HG03565 (cell line): ENCODE measurements around the gene PER2.
"Not testable (repeated sequence)": the region's sequence is repeated elsewhere in the genome, so short reads cannot be mapped to it uniquely, and the experiment has no call there.

Experiments used
- ATAC-seq: cut with Tn5 transposase; IDR thresholded peaks from one replicate; pipeline ENCODE4 v1.9.1; 2021; ENCODE audit warnings: mild to moderate bottlenecking, moderate library complexity; ENCODE audit not compliant: unreplicated experiment

Gene PER2

DNA sequence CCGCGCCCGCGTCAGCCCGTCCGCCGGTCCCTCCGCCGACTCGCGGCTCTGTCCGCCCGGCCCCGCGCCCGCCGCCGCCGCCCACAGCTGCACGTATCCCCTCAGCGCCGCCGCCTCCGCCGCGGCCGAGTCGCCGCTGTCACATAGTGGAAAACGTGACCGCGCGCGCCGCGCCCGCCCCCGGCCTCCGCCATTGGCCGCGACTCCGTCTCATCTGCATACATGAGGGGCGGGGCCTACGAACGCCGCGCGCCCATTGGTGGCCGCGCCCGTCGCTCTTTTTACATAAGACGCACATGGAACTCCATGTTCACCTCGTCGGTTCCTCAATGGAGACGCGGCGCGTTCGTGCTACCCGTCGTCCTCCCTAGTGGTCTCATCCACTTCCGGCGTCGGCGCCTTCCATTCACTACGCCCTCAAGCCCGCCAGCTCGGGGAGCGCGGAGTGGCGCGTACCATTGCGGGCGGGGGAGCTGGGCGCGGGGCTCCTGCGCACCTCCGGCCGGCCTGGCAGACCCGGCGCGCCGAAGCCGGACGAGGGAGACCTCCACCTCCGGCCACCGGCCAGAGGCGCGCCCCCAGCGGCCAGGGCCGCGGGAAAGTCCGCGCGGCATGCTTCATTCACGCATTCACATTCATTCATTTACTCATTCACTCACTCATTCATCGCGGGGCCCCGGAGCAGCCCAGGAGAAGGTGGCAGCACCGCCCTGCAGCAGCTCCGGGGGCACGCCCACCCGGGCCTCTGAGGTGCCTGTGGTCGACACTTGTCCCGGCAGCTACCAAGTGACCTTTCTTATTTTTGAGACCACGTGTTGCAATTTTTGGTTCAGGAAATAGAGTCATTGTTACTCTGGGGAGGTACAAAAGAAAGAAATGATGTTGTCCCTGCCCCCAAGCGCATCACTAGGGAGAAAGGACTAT, 502 bp upstream of the PER2 start:
- peak; percentile 87 for ATAC-seq

DNA sequence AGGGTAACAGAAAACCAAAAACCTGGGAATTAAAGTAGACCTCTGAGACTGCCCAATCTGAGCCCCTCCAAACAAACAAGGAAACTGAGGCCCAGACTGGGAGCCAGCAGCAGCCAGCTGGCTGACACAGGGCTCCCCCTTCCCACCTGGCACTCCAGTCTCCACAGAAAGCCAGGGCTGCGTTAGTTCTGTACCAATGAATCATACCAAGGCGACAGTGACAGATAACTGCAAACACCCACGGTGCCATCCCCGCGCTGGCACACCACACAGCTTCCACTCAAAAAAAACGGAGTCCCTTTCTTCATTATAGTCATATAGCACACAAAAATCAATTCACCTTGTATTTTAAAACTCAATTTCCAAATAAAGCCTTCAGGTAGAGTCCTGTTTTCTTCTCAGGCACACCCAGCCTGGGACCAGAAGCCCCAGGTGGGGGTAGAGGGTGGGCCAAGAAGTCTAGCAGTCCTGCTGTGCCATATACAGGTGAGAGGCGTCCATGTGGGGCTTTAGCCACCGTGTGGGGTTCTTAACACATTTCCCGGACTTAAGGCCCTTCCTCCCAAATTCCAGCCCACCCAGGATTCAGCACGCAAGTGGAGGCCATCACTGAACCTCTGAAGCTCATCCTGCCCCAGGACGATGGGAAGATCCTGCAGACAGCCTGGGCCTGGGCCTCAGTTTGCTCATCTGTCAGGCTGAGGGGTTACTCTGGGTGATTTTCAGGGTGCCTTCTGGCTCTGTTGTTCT, 1.2 kb downstream of the PER2 start:
- no peak for ATAC-seq

DNA sequence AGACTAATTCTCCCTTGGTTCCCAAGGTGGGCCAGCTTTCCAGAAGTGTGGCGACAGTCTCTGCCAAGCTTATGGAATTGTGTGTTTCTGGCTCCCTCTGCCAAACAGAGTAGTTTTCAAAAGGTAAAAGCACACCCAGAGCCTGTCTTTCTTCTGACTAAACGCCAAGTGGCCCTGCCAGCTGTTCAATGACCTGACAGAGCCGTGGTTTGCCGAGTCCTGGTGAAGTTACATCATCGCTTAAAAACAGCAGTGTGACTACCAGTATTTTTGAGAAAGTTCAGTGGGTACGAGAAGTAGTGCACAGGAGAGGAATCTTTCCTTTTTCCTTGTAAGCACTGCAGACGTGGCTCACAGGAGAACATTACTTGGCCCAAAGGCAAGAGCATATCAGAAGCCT, 1.9 kb downstream of the PER2 start:
- ATAC-seq, result no peak

DNA sequence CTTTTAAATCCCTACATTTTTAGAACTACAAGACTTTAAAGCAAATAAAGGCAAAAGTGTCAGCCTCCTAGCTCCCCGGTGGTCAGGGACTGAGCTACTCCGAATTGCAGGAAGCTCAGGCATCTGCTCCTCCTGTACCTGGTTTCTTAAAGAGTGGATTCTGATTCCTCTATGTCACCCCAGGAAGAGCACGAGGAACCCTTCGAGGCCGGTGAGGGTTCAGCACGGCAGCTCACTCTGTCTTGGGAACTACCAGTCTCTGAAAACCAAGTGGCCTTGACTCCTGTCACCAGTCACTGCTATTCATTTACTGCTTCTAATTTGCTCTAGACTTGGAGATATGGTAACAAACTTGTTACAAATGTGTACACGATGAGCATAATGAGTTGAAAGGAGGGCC, 2.3 kb downstream of the PER2 start:
- no peak for ATAC-seq

DNA sequence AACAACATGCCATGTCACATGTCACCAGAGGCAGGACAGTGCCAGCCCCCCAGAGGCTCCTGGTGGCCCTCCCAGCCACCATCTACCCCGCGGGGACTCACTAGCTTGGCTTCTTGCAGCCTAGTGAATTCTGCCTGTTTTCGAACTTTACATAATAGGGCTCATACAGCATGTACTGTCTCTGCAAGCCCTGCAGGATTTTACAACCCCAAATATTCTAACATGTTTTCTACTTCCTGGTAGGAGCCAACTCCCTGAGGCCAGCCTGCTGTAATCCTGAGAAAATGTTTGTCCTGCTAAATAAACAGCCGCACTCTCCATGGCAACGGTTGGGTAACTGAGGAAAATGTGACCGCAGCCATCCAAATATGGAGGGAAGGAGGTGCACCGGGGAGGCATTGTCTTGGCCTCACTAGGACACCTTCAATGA, 2.7 kb downstream of the PER2 start:
- no peak for ATAC-seq

DNA sequence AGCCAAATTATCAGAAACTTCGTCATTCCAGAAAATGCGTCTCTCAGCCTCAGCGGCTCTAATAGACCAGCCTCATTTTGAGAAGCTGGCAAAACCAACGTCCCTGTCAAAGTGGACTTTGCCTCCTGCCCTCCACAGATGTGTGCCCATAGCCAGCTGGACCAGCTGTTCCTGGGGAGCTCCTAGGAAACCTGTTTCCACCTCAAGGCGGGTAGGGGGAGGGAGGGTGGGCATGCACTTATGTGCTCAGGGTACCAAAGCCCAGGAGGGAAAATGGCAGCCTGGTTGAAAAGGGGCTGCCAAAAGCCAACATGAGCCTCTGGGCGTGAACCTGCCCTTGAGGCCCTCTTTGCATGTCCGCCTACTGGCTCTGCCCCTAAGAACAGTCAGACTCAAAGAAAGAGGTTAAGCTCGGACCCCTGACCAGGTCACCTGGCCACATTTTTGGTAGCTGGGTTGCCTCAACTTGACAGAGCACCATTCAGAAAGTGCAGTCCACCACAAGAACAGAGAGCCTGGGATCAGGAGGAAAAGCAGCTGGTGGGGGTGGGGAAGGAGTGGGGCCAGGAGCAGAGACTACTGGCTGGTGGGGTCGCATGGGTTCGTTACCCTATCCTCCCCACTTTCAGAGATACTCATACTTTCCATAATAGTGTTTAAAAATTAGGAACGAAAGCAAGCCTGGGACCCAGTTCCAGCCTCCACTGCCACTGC, 3.5 kb downstream of the PER2 start:
- no peak for ATAC-seq

DNA sequence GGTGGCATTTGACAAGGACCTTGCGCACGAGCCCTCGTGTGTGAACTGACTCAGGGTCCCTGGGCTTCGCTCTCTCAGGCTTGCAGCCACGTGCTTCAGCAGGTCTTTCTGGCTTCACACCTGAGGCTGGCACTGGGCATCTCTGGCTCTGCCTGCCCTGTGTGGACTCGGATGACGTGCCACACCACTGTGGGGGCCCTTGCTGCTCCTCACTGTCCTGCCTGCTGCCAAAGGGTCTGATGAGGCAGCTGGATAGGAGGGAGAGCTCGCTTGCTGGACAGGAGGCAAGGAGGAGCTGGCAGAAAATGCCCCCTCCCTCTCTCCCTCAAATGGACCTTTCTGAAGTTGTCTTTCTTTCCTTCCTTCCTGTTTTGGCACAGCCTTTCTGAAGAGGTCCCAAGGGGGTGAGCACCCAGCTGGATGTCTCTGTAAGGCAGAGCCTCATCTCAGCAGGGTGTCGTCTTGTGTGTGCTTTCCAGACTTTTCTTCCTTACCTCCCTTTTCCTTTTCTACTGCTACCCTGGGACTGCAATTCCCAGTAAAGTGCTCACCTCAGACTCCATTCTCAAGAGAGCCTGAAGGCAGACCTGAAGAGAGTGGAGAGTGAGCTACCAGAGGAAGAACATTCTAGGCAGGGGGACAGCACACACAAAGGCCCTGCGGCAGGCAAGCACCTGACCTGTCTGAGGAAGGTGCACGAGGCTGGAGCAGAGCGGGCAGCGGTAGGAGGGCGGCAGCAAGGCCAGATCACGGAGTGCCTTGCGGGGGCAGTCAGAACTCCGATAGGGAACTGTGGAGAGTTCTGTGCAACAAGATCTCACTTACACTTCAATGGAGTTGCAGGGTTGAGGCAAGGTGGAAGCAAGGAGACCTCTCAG, 5.3 kb downstream of the PER2 start:
- no peak for ATAC-seq

DNA sequence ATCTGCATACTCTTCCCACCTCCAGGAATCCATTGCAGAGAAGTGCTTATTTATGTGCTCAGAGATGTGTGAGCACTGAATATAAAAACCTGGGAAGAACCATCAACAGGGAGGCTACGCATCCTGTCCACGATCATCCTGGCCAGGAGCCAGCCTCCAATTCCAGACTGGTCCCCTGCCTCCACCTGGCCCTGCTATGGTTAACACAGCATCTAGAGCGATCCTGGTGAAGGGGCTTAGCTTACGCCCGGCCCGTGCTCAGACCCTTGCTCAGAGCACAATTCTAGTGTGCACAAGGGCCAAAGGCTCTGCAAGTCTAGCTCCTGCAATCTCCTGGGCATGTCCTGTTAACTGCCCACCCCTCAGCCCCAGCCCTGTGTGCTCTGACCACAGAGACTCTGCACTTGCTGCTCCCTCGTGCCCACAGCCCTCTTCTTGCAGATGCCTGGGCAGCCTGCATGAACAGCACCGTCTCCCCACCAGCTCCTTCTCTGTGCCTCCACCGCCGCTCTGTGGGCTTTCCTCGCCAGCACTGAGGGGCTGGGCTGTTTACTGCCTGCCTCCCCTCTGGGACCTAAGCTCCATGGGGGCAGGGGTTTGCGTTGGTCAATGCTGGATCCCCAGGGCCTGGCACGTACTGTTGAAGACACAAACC, 6.5 kb downstream of the PER2 start:
- ATAC-seq, result no peak

DNA sequence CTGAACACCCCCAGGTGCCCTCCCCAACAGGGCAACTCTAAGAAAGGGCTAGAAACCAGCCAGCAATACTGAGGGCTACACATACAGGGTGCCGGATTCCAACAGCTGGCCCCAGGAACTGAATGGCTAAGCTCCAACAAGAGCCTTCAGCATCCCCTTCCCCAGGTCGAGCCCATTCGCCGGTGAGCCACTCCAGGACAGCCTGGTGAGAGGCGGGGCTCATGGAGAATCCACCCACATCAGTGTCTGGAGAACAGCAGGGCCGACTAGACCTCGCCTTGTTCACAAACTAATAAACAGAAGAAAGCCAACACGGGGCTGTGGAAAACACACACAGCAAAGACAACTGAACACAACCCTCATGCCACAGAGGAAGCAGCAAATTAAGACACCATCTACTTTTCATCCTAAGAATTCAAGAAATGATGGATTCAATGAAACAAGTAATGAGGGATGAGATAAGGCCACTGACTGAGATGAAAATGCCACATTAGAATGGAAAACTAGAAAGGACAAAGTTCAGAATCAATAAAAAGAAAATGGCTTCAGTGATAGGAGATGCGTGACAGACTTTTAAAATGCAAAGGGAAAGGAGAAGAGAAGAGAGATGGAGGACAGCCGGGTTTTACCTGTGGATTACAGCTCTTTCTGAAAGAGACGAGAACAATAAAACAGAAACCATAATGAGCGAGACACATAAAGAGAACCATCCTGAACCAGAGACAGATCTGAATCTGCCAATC, 8.2 kb downstream of the PER2 start:
- no peak for ATAC-seq

DNA sequence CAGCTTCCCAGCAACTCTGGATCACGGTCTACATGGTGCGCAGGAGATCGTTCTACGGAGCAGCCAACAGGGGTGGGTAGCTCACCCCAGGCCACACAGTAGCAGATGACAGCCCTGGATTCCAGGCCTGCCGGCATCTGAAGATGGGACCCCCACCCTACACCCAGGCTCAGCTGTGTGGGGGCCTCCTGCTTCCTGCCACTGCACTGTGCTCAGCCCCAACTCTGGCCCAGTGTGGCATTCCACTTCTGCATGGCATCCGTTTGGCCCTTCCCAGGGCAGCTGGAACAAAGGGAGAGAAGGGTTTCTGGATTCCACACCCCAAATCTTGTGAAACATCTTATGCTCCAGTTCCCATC, 9.1 kb downstream of the PER2 start:
- no peak for ATAC-seq

DNA sequence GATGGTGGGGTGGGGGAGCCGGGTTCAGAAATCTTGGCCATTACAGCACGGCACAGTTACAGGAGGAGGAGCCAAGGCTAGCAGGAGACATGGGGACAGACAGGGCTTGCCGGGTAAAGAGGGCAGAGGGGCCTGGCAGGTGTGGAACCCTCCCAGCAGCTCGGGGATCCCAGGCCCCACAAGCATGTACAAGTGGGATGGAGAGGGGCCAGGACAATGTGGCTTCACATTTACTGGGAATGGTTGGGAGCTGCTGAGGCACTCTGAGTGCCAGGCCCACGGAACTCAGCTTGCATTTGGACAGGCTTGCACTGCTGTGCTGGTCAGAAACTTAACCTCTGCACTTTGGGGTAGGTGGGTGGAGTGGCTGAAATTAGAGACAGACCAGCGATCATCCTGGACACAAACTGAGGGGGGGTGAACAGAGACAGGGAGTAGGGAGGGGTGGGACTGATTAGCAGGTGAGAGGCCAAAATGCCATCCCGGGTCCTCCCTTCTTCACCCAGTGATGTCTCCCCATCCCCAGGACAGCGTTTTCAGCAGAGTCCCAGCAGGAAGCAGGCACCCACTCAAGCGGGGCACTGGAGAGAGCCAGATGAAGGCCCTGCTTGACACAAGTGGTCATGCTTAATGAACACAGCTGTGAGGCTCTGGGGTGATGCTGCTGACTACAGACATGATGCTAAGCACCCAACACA, 9.6 kb downstream of the PER2 start:
- no peak for ATAC-seq

DNA sequence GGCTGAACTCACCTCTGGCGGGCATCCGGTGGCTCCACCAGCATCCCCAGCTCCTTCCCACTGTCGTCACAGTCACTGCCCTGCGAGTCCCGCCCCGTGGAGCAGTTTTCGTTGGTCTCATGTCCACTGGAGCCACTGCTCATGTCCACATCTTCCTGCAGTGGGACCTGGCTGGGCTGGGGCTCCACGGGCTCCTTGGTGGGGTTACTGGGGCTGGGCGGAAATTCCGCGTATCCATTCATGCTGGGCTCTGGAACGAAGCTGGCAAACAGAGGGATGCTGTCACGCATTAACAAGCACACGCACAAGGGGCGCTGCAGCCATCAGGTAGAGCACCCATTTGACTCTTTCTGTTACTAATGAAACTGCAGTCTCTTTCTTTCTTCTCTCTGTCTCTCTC, 10.7 kb downstream of the PER2 start:
- ATAC-seq, result no peak

DNA sequence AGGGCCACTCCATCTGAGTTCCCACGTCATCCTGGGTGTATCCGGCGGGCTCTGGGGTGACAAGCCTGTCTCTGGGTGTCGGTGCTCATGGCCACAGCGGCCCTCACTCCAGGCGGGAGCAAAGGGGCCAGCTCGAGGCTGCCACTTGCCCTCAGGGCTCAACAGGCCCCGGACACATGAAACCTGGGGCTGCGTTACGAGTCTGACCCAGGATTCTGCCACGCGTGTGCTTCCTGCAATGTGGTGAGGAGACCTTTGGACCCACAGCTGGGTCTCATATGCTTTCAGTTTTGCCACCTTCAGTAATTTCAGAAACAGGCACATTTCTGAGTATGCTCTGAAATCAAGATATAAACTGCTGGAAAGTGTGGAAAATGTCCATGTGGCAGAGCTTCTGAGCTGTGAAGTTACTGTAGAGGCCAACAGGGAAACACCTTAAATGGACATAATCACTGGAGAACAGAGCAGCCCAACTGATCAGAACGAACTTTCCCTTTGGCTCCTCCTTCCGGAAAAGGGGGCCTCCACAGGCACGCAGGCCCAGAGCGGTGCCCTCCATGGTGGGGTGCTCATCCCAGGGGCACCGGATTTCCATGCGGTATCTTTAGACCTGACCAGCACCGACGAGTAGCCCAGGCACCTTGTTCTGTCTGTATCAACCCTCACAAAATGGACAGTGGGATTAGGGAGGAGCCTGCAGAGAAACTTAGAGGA, 14.1 kb downstream of the PER2 start:
- no peak for ATAC-seq

DNA sequence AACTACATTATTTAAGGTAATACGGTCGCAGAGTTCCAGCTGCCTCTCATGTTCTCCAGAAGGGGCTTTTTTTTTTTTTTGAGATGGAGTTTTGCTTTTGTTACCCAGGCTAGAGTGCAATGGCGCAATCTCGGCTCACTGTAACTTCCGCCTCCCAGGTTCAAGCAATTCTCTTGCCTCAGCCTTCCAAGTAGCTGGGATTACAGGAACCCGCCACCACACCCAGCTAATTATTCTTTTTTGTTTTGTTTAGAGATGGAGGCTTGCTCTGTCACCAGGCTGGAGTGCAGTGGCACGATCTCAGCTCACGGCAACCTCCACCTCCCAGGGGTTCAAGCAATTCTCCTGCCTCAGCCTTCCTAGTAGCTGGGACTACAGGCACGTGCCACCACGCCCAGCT, 15.0 kb downstream of the PER2 start:
- ATAC-seq, result not testable (repeated sequence)

DNA sequence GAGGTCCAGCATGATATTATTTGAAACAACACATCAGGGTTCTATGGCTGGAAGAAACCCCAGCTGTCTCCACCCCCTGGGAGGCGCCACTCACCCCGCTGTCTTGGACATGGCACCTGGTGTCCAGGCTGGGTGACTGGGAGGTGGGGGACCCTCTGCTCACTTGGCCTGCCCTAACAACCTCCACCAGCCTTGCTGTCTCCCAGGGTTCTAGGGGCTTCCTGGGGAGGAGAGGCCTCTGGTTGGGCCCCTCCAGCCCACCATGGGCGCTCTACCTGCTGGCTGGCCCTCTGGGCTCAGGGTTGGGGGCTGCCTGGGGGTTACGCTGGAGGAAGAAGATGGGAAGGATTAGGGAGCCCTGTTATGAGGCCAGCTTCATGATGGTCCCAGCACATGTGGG, 16.3 kb downstream of the PER2 start:
- no peak for ATAC-seq

DNA sequence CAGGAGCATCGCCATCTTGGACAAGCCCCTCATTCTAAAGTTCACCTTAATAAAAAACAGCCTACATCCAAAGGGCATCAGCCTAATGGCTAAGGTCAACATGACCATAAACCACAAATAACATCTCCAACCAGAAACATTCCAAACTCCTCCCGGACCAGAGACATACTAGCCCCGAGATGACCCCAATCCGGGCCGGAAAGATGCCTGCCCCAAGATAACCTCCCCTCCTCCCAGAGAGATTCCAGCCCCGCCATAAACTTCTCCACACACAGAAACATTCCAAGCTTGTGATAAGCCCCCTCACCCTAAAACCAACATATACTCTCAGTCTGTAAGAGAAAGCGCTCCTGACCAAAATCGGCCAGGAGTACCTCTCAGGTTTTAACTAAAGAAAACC, 16.7 kb downstream of the PER2 start:
- ATAC-seq, result not testable (repeated sequence)

DNA sequence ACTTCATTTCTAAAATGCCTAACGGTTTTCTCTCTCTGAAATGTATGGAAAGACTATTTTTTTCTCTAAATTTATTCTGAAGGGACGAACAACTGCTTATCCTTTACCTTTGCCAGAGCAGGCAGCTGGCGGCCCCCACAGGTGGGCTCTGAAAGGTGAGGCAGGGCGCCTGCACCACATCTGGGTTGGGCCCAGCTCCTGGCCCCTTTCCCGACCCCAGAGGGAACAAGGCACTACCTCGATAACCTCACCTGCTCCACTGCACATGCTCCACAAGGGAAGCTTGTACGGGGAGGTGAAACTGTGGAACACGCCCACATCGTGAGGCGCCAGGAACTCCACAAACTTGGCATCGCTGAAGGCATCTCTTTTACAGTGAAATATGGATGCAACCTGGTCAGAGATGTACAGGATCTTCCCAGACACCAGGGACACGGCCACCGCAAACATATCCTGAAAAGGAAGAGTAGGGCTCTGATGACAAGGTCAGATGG, 17.3 kb downstream of the PER2 start:
- no peak for ATAC-seq

DNA sequence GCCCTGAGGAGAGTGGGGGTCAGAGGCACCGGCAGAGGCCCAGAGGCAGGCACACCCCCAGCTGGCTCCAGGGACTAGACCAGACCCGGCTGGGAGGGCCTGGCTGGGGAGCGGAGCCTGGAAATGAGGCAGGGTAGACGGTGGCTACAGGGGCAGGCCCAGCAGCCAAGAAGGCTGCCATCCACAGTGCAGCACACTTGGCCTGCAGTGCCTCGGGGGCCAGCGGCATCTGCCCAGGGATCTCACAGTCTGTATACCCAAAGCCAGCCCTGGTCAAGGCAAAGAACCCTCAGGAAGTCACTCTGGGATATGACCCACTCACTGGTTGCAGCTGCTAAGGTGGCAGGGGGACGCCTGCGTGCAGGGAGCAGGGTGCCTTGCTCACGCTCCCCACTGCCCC, 17.8 kb downstream of the PER2 start:
- ATAC-seq, result no peak
